ENCODE data around the gene TMEM108.

The TMEM108 gene

DNA sequence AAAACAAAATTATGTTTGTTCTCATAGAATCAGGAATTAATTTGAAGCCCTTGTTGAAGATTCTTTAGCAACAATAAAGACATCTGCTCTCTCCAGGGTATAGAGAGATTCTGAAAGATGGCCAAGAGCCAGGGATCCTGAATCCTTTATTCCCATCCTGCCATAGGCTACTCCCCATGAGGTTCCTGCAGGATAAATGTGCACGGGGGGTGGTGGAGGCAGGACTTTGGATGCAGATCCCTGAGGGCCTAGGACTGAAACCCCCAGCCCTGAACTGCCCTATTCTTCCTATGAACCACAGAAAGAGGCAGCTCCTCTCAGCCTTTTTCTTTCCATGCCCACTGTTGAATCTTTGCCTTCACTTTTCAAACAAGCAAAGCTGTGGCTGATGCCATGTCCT lies 17.1 kb downstream of the TMEM108 start:
- DNase-seq: no peak

DNA sequence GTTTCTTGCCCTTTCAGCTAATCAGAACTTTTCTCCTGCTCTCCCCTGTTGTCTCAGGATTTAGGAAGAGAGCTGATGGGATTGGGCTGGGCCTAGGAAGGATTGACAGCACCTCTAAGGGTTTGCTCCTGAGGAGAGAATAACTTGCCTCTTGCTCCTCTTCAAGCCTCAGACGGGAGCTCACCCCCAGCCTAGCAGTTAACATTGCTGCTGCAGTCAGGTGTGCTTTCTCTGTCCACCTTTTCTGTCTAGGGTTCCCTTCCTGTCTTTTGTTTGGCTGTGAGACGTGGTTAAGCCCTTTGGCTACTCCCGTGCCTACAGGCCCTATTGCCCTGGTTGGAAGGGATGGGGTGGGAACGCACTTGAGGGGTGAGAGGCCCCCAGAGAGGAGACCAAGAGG lies 20.1 kb downstream of the TMEM108 start:
- DNase-seq: no peak

DNA sequence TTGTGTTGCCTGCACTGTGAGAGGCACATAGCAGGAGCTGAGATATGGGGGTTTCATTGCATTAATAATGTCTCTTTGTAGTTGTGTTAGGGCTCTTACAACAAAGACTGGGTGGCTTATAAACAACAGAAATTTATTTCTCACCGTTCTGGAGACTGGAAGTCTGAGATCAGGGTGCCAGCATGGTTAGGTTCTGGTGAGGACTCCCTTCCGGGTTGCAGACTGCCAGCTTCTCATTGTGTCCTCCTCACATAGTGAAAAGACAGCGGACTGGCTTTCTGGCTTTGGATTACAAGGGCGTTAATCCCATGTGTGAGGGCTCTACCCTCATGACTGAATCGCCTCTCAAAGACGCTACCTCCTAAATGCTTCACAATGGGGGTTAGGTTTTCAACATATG lies 20.6 kb downstream of the TMEM108 start:
- no peak for DNase-seq

GRCh38 chr3:133065193-133065961 lies 27.2 kb downstream of the TMEM108 start:
- no peak for DNase-seq

DNA sequence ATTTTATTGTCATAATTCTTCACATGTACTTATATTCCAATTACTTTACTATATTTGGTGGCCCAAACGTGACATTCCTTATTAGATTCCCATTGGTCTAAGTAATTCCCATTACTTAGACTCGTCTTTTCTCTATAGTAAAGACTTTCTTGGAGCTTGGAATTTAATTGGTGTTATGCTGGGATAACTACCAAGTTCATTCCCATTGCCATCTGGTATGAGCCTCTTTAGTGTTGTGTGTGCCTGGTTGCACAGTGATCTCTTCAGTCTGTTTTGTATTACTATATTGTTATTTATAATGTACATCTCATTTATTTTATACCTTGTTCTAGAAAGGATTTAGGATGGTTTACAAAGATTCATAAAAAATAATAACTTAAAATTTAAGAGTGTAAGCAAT lies 27.8 kb downstream of the TMEM108 start:
- no peak for DNase-seq

- no peak for DNase-seq
Measured at GRCh38 chr3:133069556-133070286, 31.5 kb downstream of the TMEM108 start.

DNA sequence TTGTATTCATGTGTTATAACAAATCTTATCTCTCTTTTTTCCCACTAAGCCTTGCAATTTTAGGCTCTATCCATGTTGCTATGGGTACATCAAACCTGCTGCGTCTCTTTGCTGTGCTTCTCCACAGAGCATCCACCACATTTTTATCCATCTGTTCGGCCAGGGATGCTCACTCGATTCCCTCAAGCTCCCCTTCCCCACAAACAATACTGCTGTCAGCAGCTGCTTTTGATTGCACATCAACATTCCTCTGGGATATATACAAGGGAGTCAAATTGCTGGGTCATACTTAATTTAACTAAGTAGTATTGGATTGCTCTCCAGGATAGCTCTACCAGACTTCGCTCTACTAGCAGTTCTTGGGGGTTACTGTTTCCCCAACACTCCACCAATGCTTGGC lies 36.8 kb downstream of the TMEM108 start:
- no peak for DNase-seq

DNA sequence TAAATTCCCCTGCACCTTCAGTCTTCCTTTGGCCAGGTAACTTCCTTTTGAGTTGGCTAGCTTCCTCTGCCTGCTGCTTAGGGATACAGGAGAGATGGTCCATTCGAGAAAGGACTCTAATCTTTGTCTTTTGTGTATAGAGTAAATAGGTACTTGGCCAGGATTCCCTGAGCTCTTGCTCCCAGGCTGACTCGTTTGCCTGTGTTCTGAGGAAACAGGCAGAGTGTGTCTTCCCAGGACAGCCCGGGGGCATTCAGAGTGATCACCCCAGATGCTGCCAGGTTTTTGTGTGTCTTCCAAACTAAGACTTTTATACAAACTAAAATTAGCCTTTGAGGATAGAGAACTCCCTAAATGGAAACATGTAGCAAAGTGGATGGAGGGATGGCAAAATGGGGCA lies 39.5 kb downstream of the TMEM108 start:
- no peak for DNase-seq

GRCh38 chr3:133079621-133080020 lies 41.4 kb downstream of the TMEM108 start:
- no peak for DNase-seq

DNA sequence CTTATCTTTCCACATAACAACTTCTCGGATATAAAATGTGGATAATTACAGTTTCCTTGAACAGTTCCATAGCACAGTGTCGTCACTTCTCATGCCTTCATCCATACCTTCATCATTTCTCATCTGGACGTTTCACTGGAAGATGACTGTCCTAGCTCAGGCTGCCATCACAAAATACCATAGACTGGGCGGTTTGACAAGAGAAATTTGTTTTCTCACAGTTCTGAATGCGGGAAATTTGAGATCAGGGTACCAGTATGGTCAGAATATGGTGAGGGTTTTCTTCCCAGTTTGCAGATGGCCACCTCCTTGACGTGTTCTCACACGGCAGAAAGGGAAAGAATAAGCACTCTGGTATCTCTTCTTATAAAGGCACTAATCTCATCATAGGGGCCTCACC lies 42.8 kb downstream of the TMEM108 start:
- no peak for DNase-seq

GRCh38 chr3:133083395-133083794 lies 45.2 kb downstream of the TMEM108 start:
- DNase-seq: no peak

- DNase-seq: no peak
Measured at GRCh38 chr3:133089906-133090485, 51.8 kb downstream of the TMEM108 start.

DNA sequence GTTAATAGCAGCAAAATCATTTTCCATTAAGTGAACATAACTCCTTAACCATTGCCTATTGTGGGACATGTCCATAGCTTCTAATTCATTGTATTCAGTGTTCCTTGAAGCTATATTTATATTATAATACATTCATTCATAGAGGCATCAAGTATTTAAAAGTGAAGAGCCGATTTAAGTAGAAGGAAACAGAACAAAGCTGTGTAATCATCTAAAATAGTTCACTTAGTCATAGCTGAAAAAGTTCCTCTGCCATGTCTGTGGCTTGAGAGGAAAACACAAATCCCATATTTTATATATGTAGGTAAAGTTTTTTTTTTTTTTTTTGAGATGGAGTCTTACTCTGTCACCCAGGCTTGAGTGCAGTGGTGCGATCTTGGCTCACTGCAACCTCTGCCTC lies 54.5 kb downstream of the TMEM108 start:
- no peak for DNase-seq

GRCh38 chr3:133093366-133093765 lies 55.2 kb downstream of the TMEM108 start:
- no peak for DNase-seq

DNA sequence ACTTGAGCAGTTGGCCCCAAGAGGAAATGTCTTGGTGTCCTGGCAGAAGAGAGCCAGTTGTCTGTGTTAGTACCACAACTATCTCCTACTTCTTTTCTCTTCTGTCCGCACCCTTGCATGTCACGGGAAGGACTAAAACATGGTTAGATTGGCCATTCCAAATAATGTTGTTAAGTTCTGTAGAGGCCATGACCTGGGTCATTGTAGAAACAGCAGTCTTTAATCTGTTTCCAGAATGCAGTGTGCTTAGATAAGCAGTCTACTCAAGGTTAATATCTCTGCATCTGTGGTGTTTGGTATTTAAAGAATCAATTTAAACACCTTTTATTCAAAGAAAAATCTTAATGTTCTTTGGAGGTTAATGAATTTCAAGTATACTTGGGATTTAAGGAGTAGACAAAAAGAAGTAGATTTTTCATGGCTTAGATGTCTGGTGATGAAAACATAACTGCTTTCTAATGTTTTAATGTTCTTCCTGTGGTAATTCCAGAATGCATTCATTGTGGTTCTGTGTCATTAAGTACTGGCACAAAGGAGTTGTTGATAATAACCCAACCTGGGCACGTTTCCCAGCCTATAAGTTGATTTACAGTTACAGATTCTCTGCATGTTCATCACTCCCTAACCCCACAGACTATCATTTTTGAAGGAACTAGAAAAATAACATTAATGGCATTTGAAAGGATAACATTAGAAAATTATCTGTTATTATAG lies 58.9 kb downstream of the TMEM108 start:
- DNase-seq: no peak

DNA sequence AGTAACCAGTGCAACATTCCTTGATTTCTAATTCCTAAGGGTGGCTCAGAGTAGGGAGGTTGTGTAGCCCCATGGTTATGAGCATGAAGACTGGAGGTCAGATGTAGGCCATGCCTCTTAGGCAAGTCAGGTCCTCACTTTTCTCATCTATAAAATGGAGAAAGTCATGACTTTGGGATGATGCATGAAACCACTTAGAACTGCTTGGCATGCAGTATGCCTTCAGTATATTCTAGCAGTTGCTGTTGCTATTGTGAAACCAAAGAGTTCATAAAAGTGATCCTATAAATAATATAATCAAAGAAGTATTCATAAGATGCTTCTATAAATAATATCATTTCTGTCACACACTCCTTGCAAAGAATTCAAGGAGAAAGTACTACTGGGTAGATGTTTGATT lies 65.5 kb downstream of the TMEM108 start:
- no peak for DNase-seq

DNA sequence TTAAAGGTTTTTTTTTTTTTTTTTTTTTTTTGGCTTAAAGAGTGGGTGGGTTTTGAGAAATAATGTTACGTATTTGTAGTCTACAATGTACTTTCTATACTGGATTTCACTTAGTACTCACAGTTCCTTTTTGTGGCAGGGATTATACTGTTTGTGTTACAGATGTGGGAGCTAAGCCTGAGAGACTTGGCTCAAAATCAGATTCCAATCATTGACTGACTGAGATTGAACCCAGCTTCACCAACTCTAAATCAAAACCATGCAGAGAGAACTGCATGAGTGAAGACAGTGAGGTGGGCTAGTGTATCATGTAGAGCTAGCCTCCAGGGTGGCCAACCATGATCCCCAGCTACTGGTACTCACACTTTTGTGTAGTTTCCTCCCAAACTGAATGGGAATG lies 68.0 kb downstream of the TMEM108 start:
- DNase-seq: no peak

GRCh38 chr3:133112666-133113065 lies 74.5 kb downstream of the TMEM108 start:
- no peak for DNase-seq

GRCh38 chr3:133113526-133113925 lies 75.3 kb downstream of the TMEM108 start:
- no peak for DNase-seq

DNA sequence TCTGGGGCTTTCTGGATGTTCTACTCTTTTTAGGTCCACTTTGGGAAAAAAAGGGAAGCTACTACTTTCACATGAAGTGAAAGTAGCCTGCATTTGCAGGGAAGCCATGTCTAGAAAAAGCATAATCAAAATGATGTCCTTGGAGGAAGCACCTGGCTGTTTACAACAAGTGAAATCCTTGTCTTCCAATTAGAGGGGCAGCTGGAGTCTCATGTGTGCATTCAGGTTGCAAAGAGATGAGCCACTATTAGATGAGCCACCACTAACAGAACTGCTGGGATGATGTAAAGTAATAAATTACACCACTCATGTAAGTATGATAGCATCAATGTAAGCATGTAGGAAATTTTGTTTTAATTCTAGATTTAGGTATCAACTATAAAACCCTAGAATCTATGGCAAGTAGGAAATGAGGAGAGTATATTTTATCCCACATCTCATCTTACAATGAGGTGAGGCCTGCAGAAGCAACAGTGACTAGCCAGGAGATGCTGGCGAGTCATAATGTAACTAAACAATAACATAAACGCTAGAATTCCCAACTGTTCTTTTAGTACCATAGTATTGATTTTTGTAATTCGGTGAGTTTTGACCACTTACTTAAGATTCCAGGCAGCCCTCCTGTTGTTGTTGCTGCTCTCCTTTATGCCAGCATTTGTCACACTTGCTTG lies 75.9 kb downstream of the TMEM108 start:
- no peak for DNase-seq

DNA sequence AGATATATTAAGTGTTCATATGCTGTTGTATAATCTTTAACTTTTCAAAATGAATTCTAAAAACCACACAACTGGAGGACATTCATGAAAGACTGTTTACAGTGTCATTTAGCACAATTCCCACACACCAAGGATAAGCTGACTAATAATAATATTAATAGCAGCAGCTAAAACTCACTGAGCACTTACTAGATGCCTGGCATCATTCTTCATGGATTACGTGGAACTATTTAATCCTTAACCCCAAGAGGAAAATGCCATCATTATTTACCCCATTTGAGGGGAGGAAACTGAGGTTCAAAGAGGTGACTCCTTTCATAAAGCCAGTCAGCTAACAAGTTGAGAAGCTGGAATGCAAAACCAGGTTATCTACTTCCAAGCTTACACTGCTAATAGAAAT lies 77.0 kb downstream of the TMEM108 start:
- DNase-seq: no peak

- no peak for DNase-seq
Measured at GRCh38 chr3:133117342-133117741, 79.2 kb downstream of the TMEM108 start.

- DNase-seq: no peak
Measured at GRCh38 chr3:133119176-133119575, 81.0 kb downstream of the TMEM108 start.
